ENCODE measurements around the gene AKAP14.
A peak's percentile ranks its signal among the peaks of the same experiment; 100 is the strongest.
"Not testable (repeated sequence)": the region's sequence is repeated elsewhere in the genome, so short reads cannot be mapped to it uniquely, and the experiment has no call there.

Gene AKAP14

GRCh38 chrX:119935215-119935874 is 39.7 kb downstream of the AKAP14 start:
- DNase-seq: no peak

- no peak for DNase-seq
Observed at GRCh38 chrX:119941336-119941735, 45.6 kb downstream of the AKAP14 start.

- no peak for DNase-seq
Observed at GRCh38 chrX:119942173-119942819, 46.6 kb downstream of the AKAP14 start.

GRCh38 chrX:119942831-119943184 is 47.1 kb downstream of the AKAP14 start:
- DNase-seq: no peak

GRCh38 chrX:119943185-119943988 is 47.7 kb downstream of the AKAP14 start, which contains the start of gene NKAP:
Gene NKAP, minus strand, starts transcription at chrX:119943751. Its CDS starts 146 bp downstream, at chrX:119943605.
- DNase-seq: peak; percentile 97

GRCh38 chrX:119945481-119945880 is 49.8 kb downstream of the AKAP14 start:
- no peak for DNase-seq

- no peak for DNase-seq
Observed at GRCh38 chrX:119948381-119948780, 52.7 kb downstream of the AKAP14 start.

GRCh38 chrX:119954374-119954773 is 58.7 kb downstream of the AKAP14 start:
- DNase-seq: no peak

GRCh38 chrX:119955807-119956570 is 60.3 kb downstream of the AKAP14 start:
- not testable (repeated sequence) for DNase-seq

GRCh38 chrX:119960625-119961024 is 64.9 kb downstream of the AKAP14 start:
- no peak for DNase-seq

GRCh38 chrX:119966837-119967236 is 71.1 kb downstream of the AKAP14 start:
- not testable (repeated sequence) for DNase-seq
